SJSA1 (cell line): ENCODE measurements around the gene HECTD2. TPM values are rescaled to one million over a fixed set of nuclear protein-coding genes. Genes with fewer than 3 reads are reported as not detected.
A peak's percentile ranks its signal among the peaks of the same experiment; 100 is the strongest.
"Not testable (repeated sequence)": the region's sequence is repeated elsewhere in the genome, so short reads cannot be mapped to it uniquely, and the experiment has no call there.

Experiments
- DNase-seq, 2 experiments: peaks; one replicate each; pipeline ENCODE4 v3.0.0-alpha.2; 2015 to 2020; ENCODE audit warnings: low spot score in 2 of 2, low read depth in 1 of 2
- H3K27ac ChIP-seq: fragments of 250-450 bp; sonication (Bioruptor Pico); 2 replicates; pipeline ENCODE4 v1.5.1; 2020; ENCODE audit warnings: mild to moderate bottlenecking, moderate library complexity
- H3K27me3 ChIP-seq: fragments of 250-450 bp; sonication (Bioruptor Pico); replicated peaks from 2 replicates; pipeline ENCODE4 v1.5.1; 2020; ENCODE audit warnings: mild to moderate bottlenecking, moderate library complexity
- H3K36me3 ChIP-seq: fragments of 250-450 bp; sonication (Bioruptor Pico); 2 replicates; pipeline ENCODE4 v1.5.1; 2020; ENCODE audit warnings: mild to moderate bottlenecking
- H3K4me1 ChIP-seq: fragments of 250-450 bp; sonication (Bioruptor Pico); replicated peaks from 2 replicates; pipeline ENCODE4 v1.6.1; 2021; ENCODE audit warnings: mild to moderate bottlenecking
- H3K4me3 ChIP-seq: fragments of 250-450 bp; sonication (Bioruptor Pico); 2 replicates; pipeline ENCODE4 v1.5.1; 2020; ENCODE audit warnings: mild to moderate bottlenecking
- H3K9me3 ChIP-seq: fragments of 250-450 bp; sonication (Bioruptor Pico); replicated peaks from 2 replicates; pipeline ENCODE4 v1.5.1; 2020; ENCODE audit warnings: mild to moderate bottlenecking
- total RNA-seq: library from RNA; depleted of rRNA; stranded (reverse); fragments of >200 nt; shearing (Covaris generic); gene quantifications from 2 replicates; pipeline ENCODE4 v1.2.3, GENCODE V29; 2014

Gene HECTD2
- total RNA-seq, 1 experiment from 2014 or later, result 19.7 TPM

DNA sequence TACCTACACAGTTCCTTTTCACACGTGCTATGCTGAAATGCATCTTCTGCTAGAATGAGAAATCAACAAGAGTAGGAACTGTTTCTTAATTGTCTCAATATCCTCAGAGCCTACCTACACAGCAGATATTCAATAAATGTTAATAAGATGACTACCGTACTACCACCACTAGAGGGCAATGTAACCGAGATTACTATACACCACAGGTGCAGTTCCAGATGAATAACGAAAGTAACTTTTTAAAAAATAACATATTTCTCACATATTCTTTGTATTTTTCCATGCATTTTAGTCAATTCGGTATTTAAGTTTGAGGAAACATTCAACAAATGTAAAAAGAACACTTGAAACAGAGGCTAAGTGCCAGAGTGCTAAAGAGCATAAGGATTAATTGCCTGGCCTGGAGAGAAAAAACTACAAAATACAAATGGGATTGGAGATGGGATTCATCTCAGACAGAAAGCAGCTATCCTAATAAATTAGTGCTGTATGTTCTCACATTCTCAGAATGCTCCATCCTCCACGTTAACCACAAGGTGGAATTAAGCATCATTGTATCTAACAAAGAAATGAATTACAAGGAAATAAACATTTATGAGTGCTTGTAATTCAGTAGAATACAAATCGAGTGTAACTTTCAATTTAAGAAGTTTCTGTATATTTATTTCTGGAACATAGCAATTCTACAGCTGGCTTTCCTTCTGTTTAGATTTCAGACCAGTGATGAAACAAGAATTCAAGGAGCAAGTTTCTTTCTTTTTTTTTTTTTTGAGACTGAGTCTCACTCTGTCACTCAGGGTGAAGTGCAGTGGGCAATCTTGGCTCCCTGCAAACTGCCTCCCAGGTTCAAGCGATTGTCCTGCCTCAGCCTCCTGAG, 20.3 kb upstream of the HECTD2 start:
- Histone ChIP-seq H3K27me3 (0 out of 2 replicates have a peak, but pooled peaks cover 9% of the 10 kb centered on the region), H3K9me3 (no peaks in the 10 kb centered on the region), H3K36me3 (no peaks in the 10 kb centered on the region), H3K4me1 (peaks cover 3% of the 10 kb centered on the region; the same call in 1 of the 2 replicates), H3K27ac (no peak overlapping the region), H3K4me3 (no peak overlapping the region)
- peak in 1 of 2 experiments; percentile 31 for DNase-seq

DNA sequence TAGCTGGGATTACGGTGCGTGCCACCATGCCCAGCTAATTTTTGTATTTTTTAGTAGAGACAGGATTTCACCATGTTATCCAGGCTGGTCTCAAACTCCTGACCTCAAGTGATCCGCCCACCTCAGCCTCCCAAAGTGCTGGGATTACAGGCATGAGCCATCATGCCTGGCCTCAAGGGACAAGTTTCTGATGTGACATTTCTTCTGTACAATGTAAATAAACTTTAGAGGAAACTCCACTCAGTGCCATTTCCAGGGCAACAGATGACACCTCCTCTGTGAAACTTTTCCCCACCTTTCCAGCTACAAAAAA, 19.7 kb upstream of the HECTD2 start:
- not testable (repeated sequence) for H3K27ac ChIP-seq, H3K36me3 ChIP-seq, H3K27me3 ChIP-seq, H3K9me3 ChIP-seq, H3K4me1 ChIP-seq, DNase-seq, H3K4me3 ChIP-seq

DNA sequence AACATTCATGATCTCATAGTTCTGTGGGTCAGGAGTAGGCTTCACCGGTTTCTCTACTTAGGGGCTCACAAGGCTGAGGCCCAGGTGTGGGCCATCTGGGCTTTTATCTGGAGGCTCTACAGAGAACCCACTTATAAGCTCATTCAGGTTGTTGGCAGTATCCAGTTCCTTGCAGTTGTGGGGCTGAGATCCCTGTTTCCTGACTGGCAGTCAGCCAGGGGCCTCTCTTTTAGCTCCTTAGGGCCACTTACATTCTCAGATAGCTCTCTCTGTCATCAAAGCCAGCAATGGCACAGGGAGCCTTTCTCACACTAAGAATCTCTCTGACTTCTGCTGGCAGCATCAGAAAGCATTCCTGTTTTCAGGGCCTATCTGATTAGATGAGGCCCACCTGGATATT, 18.2 kb upstream of the HECTD2 start:
- H3K36me3 ChIP-seq, result no peaks in the 10 kb centered on the region
- DNase-seq, result no peak
- peaks cover 3% of the 10 kb centered on the region; the same call in 1 of the 2 replicates for H3K4me1 ChIP-seq
- no peak overlapping the region for H3K27ac ChIP-seq
- 0 out of 2 replicates have a peak, but pooled peaks cover 9% of the 10 kb centered on the region for H3K27me3 ChIP-seq
- H3K9me3 ChIP-seq, result no peaks in the 10 kb centered on the region
- no peak overlapping the region for H3K4me3 ChIP-seq

DNA sequence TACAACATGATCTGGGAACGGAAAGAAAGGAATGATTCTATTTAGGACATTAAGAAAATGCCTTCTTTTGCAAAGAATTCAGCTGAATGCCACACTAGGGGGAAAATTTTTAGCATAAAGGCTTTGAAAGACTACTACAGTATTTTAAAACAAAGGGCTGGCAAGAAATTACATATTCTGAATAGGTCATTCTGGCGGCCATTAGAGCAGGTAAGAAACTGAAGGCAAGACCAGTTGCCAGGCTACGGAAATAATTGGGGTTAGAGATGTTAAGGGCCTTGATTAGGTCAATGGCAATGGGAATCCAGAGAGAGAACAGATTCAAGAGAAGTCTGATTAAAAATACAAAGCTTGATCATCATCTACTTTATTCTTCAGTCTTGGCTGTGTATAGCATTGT, 3.8 kb upstream of the HECTD2 start:
- Histone ChIP-seq H3K9me3 (peaks cover 3% of the 10 kb centered on the region; the same call in 1 of the 2 replicates), H3K4me3 (no peak overlapping the region), H3K4me1 (peaks cover 11% of the 10 kb centered on the region), H3K36me3 (peaks cover 9% of the 10 kb centered on the region), H3K27ac (no peak overlapping the region), H3K27me3 (no peaks in the 10 kb centered on the region)
- DNase-seq, result no peak

DNA sequence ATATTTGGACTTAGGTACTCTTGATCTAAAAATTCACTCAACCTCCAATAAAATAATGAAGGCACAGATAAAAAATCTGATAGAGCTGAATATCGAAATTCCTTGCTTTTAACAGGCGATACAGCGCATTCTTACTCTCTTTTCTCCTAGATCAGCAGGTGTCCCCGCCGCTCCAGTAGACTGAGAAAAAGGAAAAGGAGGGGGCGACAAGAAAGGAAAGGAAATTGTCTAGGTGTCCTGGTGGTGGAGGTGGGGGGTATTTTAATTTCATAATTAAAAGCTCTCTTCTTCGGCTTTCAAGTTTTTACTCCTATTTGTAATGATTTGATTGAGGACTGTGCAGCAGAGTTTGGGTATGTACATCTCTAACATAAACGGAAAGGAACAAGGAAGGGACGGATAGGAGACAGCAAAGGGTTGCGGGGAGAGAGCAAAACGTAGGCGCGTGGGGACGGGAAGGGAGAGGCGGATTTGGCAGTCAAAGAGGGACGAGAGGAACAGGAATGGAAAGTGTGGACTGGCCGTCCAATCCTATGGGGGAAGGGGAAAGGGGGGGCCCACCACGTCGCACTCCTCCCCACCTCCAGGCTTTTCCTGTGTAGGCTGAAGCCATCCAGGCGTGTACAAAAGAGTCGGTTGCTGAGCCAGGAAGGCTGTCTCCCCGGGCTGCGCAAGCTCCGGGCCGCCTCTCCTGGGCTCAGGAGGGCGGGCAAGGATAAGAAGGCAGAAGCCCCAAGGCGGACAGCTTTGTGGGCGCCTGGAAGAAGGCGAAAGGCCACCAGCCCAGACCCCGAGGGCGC, 875 bp upstream of the HECTD2 start:
- Histone ChIP-seq H3K9me3 (0 out of 2 replicates have a peak, but pooled peaks cover 3% of the 10 kb centered on the region), H3K4me1 (peaks cover 16% of the 10 kb centered on the region), H3K27me3 (no peaks in the 10 kb centered on the region), H3K27ac (peak overlapping the region; percentile 98), H3K36me3 (peaks cover 9% of the 10 kb centered on the region), H3K4me3 (peak overlapping the region; percentile 89)
- peak; percentile 85 to 90 for DNase-seq

DNA sequence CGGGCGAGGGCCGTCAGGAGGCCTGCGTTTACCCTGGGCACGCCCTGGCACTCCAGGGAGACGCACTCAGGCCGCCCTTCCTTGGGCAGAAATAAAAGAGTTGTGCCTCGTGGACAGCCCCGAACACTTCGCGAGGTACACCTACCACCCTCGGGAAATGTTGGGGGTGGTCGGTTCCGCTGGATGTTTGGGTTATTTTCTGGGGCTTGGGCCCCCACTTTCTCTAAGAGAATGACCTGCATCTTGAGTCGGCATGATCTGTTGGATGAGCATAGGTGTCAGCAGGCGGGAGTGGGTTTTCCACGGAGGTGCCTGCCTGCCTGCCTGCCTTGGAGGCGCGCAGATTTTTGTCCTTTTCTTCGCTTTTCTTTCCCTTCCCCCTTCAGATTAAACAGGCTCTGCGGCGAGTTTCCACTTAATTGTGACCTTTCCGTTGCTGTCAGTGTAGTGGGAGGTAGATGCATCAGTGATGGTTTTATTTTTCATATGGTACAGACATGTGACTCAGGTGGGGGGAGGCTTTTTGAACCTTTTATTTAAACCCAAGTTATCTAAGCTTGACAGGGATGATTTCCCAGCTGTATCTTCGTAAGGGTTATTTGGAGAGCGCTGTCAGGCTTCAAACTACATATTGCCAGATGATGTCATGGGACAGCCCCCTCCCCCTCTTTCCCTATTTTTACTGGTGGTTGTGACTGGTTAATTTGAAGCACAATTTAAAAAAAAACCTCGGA, 661 bp downstream of the HECTD2 start:
- Histone ChIP-seq H3K36me3 (peaks cover 9% of the 10 kb centered on the region), H3K4me3 (peak overlapping the region; percentile 89), H3K27ac (peak overlapping the region; percentile 98), H3K27me3 (no peaks in the 10 kb centered on the region), H3K9me3 (0 out of 2 replicates have a peak, but pooled peaks cover 3% of the 10 kb centered on the region), H3K4me1 (peaks cover 30% of the 10 kb centered on the region)
- peak in 1 of 2 experiments; percentile 64 for DNase-seq

DNA sequence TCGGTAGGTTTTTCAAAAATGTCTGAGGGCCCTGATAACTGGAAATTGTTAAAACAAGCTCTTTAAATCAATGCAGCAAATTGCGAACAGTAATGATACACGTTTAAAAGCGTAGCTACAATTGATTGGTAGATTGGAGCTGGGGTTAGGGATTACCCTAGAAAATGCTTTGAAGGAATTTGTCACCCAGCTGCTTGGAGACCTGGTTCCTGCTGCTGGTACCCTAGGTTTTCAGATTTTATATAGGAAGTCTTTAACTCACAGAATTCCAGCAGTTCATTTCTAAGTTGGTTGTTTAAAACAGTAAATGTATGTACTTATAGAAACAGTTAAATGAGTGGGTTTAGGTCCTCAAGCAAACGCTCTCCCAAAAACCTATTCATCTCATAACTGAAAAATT, 1.5 kb downstream of the HECTD2 start:
- peaks cover 30% of the 10 kb centered on the region for H3K4me1 ChIP-seq
- peak overlapping the region; percentile 89 for H3K4me3 ChIP-seq
- peaks cover 9% of the 10 kb centered on the region for H3K36me3 ChIP-seq
- no peak for DNase-seq
- H3K27me3 ChIP-seq, result no peaks in the 10 kb centered on the region
- 0 out of 2 replicates have a peak, but pooled peaks cover 3% of the 10 kb centered on the region for H3K9me3 ChIP-seq
- no peak overlapping the region for H3K27ac ChIP-seq

DNA sequence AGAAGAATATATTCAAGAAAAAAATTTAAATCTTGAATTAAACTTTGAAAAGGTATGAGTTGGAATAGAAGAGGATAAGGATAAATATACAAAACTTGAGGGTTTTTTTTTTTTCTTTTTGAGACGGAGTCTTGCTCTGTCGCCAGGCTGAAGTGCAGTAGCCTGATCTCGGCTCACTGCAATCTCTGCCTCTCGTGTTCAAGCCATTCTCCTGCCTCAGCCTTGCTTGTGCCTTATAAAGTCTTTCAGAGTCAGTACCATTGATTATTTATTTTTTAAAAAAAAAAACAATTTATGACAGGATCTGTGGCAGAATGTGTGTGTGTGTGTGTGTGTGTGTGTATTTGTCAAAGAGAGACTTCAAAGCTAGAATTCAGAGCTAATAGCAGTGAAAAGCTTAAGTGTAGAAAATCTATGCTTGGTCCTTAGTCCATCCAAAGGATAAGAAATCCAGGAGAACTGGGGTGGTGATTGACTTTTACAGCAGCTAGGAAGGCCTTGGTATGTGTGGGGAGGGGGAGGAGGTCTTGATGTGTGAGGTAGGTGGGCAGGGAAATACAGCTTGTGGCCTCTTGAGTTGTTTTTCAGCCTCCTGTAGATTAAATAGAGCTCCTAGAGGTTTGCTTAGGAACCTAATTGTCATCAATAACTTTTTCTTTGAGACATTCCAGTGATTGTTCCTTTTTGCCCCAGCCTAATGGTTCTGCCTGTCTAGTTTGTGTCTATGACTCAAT, 2.4 kb downstream of the HECTD2 start:
- DNase-seq, result no peak
- Histone ChIP-seq H3K27me3 (no peaks in the 10 kb centered on the region), H3K27ac (no peak overlapping the region), H3K4me3 (no peak overlapping the region), H3K9me3 (0 out of 2 replicates have a peak, but pooled peaks cover 3% of the 10 kb centered on the region), H3K4me1 (peaks cover 30% of the 10 kb centered on the region), H3K36me3 (peaks cover 9% of the 10 kb centered on the region)

DNA sequence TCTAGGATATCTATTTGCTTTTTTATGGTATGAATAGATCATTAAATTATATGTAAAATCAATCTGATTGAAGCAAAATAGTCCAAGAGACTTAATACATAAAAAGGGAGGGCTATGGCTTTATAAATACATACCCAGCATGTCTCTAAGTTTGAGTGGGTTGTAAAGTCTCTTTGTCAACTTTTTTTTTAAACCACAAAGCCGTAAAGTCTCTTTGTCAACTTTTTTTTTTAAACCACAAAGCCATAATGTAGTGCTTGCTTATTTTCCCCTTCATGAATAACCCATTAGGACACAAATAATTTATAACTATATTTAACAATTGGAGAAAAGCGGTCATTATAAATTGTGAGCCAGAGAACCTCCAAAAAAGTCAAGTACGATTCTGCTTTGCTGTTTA, 5.7 kb downstream of the HECTD2 start:
- Histone ChIP-seq H3K4me3 (no peak overlapping the region), H3K9me3 (no peaks in the 10 kb centered on the region), H3K27me3 (no peaks in the 10 kb centered on the region), H3K27ac (no peak overlapping the region), H3K4me1 (peaks cover 30% of the 10 kb centered on the region), H3K36me3 (no peaks in the 10 kb centered on the region; the same call in 1 of the 2 replicates)
- DNase-seq, result no peak

DNA sequence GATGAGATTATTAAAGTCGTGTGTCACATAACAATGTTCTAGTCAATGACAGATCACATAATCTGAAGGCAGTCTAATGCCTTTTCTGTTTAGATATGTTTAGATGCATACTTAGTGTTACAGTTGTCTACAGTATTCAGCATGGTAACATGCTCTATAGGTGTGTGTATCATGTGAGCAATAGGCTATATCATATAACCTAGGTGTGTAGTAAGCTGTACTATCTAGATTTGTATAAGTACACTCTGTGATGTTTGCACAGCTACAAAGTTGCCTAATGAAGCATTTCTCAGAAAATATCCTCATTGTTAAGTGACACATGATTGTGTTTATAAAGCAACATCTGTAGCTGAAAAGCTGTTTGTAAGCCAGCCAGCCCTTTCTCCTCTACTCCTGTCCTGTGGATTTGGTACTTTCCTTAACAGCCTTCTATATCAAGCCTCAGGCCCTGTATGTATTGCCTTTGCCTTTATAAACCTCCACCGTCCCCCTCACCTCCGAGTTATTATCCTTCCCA, 6.3 kb downstream of the HECTD2 start:
- Histone ChIP-seq H3K4me1 (peaks cover 33% of the 10 kb centered on the region), H3K4me3 (no peak overlapping the region), H3K27me3 (no peaks in the 10 kb centered on the region), H3K9me3 (no peaks in the 10 kb centered on the region), H3K36me3 (no peaks in the 10 kb centered on the region), H3K27ac (no peak overlapping the region)
- DNase-seq, result no peak

DNA sequence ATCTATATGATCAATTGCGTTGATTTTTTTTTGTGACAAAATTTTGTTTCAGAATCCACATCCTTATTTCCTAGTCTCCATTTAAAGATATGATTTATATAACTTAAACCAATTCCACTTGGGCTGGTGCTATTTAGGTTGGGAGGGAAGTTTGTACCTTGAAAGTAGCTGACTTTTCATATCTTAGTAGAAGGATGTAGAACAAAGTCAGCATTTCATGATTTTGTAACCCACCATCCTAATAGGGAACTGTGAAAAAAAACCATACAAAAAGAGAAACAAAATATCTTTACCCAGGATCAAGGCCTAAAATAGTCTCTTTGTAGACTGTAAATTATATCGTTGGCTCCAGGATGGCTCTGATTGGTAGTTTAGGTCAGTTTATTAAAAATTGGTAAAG, 8.3 kb downstream of the HECTD2 start:
- H3K9me3 ChIP-seq, result no peaks in the 10 kb centered on the region
- H3K36me3 ChIP-seq, result no peaks in the 10 kb centered on the region
- H3K4me3 ChIP-seq, result no peak overlapping the region
- H3K27me3 ChIP-seq, result no peaks in the 10 kb centered on the region
- H3K4me1 ChIP-seq, result peaks cover 27% of the 10 kb centered on the region
- DNase-seq, result no peak
- H3K27ac ChIP-seq, result no peak overlapping the region

DNA sequence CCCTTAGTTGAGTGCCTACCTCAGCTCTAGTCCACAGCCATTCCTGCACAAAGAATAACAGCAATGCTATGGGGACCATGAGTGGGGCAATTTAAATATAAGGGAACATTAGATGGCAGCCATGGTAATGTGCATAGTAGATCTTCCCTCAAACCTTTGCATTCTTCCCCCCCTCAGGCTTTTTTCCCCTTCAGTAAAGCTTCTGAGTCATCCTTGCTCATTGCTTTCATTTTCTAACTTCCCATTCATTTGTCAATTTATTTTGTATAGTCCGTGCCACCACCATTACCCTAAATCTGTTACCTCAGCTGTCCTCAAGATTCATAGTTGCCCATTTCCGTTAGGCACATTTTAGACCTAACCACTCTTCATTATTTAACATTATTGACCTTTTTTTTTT, 10.7 kb downstream of the HECTD2 start:
- no peak overlapping the region for H3K4me3 ChIP-seq
- no peaks in the 10 kb centered on the region for H3K36me3 ChIP-seq
- no peaks in the 10 kb centered on the region for H3K27me3 ChIP-seq
- DNase-seq, result peak in 1 of 2 experiments; percentile 44
- peak overlapping the region; percentile 17 for H3K27ac ChIP-seq
- H3K4me1 ChIP-seq, result peaks cover 8% of the 10 kb centered on the region
- H3K9me3 ChIP-seq, result no peaks in the 10 kb centered on the region

DNA sequence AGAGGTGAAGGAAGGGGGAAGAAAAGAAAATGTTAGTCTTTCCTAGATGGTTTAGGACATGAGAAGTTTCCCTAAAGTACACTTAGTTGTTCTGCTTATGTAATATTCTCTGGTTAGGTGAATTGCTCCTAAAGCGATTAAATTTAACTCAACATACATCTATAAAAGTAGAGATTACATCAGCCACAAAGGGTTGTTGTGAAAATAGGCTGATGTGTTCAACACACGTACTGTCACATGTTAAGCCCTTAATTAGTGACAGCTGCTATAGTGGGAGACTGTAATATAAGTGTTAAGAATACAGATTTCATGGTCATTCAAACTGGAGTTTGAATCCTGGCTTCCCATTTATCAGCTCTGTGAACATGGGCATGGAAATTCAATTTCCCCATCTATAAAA, 12.8 kb downstream of the HECTD2 start:
- Histone ChIP-seq H3K27me3 (no peaks in the 10 kb centered on the region), H3K4me1 (peaks cover 8% of the 10 kb centered on the region), H3K27ac (no peak overlapping the region), H3K9me3 (no peaks in the 10 kb centered on the region), H3K36me3 (no peaks in the 10 kb centered on the region; the same call in 1 of the 2 replicates), H3K4me3 (no peak overlapping the region)
- DNase-seq, result no peak
